ENCODE measurements around the gene PSPC1.
"Not testable (repeated sequence)": the region's sequence is repeated elsewhere in the genome, so short reads cannot be mapped to it uniquely, and the experiment has no call there.

PSPC1 gene

DNA sequence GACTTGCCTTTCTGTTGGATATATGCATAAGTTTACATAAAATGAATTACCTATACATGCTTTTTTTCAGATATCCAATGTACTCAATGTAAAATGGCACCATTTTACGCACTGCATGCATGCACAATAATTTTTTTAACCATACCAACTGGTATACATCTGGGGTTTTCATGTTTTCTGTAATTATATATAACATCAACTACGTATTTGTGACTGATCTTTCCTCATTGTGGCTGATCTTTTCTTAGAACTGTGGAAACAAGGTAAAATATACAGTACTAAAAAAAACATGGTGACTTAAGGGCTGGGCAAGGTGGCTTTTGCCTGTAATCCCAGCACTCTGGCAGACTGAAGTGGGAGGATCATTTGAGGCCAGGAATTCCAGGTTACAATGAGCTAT, 18.5 kb downstream of the PSPC1 start:
- no peak for DNase-seq (ENCODE audit: low read depth)

DNA sequence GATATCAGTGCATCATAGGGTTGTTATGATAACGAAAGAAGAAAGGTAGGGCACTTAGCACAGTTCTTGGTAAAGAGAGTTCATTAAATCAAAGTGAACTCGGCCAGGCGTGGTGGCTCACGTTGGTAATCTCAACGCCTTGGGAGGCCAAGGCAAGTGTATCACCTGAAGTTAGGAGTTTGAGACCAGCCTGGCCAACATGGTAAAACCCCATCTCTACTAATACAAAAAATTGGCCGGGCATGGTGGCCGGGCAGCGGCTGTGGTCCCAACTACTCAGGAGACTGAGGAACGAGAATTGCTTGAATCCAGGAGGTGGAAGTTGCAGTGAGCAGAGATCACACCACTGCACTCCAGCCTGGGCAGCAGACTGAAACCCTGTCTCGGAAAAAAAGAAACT, 19.1 kb downstream of the PSPC1 start:
- no peak for DNase-seq (ENCODE audit: low read depth)

DNA sequence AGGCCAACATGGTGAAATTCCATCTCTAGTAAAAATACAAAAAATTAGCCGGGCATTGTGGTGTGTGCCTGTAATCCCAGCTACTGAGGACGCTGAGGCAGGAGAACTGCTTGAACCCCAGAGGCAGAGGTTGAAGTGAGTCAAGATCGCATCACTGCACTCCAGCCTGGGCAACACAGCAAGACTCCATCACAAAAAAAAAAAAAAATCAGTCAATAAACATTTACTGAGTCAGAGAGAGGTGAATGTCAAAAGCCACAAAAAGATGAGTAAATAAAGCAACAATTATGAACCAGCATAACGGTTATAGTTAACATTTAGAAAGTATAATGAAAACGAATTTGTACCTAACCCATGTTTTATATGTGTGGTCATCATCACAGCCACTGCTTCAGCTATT, 23.1 kb downstream of the PSPC1 start:
- DNase-seq (ENCODE audit: low read depth): no peak

DNA sequence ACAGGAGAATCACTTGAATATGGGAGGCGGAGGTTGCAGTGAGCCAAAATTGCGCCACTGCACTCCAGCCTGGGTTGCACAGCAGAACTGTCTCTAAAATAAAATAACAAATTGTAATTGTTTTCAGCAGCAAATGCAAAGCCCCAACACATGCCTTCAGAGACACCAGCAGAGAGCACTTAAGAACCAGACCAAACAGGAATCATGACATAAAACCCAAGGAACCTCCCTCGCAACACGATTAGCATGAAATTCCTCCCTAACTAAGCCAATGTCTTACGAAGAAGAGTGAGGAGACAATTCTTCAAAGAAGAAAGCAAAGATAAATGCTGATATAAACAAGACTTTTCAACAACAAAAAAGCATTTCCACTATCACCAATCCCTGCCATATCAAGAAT, 40.1 kb downstream of the PSPC1 start:
- no peak for DNase-seq (ENCODE audit: low read depth)

DNA sequence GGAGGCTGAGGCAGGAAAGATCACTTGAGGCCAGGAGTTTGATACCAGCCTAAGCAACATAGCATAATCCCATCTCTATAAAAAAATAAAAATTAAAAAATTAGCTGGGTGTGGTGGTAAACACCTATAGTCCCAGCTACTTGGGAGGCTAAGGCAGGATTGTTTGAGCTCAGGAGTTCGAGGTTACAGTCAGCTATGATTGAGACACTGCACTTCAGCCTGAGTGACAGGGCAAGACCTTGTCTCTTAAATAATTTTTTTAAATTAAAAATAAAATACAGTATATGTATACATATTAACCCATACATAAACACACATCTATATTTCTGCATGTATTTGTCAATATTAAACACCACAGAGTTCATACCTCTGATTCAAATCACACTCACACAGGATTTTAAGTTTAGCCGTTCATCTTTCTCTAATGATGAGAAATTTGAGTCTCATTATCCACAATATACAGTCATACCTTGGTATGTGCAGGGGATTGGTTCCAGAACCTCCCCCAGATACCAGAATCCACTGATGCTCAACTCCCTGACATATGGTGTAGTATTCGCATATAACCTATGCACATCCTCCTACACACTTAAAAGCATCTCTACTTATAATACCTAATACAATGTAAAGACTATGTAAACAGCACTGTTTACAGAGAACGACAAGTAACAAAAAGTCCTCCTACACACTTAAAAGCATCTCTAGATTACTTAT, 44.7 kb downstream of the PSPC1 start:
- DNase-seq (ENCODE audit: low read depth): peak; percentile 11

DNA sequence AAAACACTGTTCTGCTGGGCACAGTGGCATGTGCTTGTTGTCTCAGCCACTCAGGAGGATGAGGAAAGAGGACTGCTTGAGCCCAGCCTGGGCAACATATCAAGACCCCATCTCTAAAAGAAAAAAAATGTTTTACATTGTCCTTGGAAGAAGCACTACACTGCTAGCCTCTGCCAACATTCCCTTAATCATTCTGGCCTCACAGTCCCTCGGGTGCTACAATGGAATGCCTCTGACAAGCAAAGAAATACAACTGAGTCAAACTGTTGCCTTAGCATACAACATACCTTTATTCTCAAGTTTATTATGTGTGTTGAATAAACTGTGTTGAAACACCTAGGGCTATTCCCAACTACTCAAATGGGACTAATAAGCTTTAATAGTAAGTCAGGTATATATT, 56.1 kb downstream of the PSPC1 start:
- DNase-seq (ENCODE audit: low read depth): no peak

DNA sequence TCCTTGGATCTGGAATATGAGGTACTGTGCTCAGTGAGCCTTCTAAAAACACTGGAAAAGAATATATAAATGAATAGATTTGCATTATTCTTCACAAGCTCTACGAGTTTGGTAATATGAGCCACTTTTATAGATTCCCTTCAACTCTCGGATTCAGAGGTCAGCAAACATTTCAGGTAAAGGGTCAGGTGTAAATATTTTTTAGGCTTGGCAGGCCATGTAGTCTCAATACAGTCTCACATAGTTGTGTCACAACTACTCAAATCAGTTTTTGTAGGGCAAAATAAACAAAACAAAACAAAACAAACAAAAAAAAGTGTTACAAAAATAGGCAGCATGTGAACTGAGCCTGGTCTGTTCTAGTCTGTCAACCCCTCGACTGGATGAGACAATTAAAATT, 57.4 kb downstream of the PSPC1 start:
- DNase-seq (ENCODE audit: low read depth): no peak

DNA sequence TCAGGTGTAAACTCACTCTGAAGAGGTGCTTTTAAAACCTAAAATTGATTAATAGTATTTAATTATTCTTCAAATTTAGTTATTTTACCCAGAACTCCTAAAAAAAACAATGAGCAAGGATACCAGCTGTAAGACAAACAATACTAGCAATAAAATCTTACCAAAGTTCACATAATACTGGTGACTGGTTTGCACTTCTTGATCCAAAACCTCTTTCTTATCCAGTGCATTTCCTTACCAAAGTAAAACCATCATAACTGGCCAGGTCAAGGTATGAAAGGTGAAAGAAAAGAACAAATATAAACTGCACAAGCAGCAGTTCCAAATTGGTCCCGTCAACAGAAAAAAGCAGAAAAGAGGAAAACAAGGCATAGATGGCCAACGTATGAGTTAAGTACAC, 62.7 kb downstream of the PSPC1 start:
- no peak for DNase-seq (ENCODE audit: low read depth)

DNA sequence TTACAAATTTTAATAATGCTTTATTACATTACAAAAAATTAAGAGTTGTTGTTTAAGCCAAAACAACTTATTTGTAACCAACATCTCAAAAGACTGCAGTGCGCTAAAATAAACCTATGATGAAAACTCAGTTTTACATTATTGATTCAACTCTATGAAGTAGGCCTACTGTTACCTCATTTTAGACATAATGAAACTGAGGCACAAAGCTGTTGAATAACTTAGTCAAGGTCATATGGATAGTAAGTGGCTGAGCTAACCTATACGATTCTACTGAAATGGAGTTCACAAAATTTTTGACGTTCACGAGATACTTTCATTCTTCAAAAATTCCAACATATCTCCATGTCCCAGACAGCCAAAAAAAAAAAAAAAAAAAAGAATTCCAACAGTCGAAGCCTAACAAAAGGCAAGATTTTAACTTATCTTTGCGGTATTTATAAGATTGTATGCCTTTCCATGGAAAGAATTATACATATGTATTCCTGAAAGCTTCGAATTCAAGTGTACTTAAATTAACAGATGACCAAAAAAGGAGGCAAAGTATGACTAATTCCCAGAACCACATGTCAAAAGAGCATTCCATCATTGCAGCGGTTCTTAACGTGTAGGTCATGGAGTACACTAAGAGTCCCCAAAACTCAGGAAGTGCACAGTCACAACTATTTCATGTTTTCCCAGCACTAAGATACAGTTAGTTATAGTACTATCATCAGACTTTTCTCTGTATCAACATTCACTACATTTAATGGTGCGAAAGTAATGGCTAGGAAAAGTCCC, 69.4 kb downstream of the PSPC1 start:
- peak; percentile 77 for DNase-seq (ENCODE audit: low read depth)

DNA sequence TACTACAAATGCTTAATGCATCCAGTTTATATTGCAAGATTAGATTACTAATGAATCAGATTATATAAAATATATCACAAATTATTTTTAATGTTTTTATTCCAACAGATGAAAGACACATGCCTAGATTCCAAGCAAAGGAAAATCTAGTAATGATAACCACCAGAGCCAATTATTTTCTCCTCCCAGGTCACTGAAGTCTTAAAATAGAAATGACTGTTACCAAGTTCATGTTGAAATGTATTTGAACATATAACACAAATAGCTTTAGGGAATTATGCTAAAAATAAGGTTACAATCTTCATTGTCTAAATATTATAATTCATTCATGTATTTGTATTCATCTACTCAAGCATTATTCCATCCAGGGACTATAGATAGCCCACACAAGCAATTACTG, 73.0 kb downstream of the PSPC1 start:
- DNase-seq (ENCODE audit: low read depth): not testable (repeated sequence)

DNA sequence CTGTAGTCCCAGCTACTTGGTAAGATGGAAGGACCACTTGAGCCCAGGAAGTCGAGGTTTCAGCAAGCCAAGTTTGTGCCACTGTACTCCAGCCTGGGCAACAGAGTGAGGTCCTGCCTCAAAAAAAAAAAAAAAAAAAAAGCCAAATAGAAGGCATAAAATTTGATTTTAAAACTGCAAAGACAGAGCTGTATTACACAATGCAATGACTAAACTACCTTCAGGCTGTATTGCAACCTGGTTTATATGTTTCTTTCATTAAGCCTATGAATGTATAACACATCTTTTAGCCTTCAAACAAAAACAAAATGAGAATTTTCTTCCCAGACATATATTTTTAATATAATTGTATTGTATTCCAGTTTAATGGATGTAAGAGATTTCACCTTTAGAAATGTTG, 73.7 kb downstream of the PSPC1 start:
- DNase-seq (ENCODE audit: low read depth): not testable (repeated sequence)

DNA sequence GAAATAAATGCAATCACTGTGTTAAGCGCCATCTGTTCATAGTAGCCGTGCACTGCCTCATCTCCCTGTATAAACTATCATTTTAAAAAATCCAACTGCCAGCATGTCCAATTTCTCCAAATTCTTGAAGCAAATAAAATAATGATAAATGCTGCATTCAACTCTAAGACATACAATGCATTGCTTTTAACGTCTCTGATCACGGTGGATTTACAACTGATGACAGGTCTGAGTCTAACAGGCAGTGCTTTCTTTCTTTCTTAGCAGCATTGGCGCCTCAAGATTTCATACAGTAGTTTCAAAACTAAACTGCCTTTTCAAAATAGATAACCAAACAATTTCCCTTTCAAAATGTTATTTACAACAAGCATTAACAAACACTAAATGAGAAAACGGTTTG, 78.5 kb downstream of the PSPC1 start:
- DNase-seq (ENCODE audit: low read depth): not testable (repeated sequence)

DNA sequence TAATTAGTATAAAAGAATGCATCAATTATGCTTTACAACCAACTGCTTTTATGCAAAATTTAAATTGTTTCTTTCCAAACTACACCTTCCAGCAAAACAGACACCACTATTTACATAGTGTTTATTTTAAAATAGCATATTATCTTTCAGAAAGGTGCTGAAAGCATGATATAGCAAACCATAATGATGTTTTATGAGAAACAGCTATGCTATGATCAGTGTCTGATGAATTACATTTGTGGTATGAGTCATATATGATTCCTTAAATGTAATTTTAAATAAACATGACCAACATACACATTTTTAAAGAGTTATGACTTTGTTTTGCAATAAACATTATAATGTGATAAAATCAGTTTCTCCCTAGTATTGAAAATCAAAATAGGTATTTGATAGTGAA, 81.1 kb downstream of the PSPC1 start:
- DNase-seq (ENCODE audit: low read depth): not testable (repeated sequence)

DNA sequence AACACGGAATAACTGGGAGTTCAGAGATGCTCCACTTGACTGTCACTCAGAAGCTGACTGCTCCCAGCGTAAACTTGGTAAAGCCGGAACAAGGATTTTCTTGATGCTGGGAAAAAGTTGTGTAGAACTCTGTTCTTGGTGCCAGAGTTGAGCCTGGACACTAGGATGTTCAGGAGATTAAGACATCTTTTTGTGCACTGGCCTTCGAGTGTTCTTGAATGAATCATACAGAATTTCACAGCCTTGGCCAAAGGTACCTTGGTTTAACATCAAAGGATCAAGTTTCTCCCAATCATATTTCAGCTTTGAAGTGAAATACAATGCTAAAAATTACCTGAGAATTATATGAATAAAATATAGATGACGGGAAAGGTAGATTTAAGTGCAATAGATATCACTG, 81.8 kb downstream of the PSPC1 start:
- DNase-seq (ENCODE audit: low read depth): not testable (repeated sequence)

DNA sequence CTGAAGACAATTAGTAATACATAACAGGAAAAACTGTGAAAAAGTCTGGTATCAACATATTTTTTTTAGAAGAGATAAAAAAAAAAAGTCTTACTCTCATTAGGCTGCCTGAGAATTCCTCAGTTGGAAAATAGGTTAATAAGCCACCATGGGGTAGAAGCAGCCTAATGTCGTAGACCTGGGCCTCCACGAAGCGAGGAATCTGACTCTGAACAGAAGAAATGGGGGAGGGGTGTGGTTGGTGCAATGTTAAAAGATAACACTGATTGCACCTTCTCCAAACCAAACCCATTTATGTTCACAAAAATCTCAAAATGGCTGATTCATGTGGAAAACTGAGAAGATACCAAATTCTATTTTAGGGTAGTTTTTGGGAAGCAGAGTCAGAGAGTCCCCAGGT, 86.9 kb downstream of the PSPC1 start:
- no peak for DNase-seq (ENCODE audit: low read depth)

DNA sequence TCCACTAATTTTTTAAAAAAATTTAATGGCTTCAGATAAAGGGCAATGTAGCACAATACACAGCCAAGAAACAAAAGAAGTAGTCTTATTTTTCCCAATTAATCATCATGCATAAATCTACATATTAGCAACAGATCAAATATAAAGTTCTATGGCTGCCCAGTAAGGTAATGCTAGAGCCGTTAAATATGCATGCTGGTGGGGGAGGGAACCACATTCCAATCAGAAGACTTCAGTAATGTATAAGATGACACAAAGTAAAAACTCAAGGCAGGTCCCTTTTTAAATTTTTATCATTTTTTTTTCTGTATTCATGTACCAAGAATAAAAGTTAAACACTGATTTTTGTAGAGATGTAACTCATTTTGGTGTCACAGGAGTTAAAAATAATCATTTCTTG, 87.3 kb downstream of the PSPC1 start:
- no peak for DNase-seq (ENCODE audit: low read depth)

DNA sequence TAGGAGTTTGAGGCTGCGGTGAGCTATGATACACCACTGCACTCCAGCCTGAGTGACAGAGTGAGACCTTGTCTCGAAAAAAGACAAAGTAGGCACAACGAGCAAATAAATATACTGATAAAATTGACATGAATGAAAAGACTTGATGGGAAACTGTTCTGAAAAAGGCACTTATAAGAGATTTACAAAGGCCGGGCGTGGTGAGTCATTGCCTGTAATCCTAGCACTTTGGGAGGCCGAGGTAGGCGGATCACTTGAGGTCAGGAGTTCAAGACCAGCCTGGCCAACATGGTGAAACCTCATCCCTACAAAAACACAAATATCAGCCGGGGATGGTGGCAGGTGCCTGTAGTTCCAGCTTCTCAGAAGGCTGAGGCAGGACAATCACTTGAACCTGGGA, 91.3 kb downstream of the PSPC1 start:
- not testable (repeated sequence) for DNase-seq (ENCODE audit: low read depth)

DNA sequence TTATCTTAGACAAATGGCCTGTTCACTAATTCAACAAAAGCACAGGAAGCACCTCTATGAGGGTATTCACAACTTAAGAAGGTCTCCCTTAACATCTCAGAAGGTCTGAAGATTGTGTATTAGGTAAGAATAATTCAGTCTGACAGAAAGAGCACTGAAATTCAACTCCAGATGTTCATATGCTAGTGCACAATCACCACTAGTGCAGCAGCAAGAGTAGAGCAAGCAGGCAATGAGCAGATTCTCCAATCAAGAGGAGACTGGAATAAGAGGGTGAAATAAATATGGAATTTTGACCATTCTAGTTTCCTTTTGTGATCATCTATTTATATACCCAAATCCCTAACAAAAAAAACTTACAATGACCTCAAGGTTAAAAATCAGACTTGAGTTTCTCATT, 97.3 kb downstream of the PSPC1 start:
- no peak for DNase-seq (ENCODE audit: low read depth)

DNA sequence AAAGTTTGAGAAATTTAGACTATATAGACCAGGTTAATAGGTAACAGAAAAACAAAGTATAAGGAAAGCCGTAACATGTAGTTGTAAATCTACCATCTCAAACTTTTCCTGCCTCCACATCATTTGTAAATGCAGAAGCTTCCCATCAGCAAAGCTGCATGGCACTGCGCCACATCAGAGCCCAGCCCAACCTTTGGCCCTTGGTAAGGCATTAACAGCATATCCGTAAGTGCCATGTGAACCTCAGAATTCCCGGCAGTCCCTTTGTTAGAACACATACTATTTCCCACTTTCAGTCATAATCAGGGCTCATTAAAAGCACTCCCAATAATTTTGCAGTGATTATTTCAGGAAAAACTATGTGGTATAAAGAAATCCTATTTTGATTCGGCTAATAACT, 97.7 kb downstream of the PSPC1 start:
- DNase-seq (ENCODE audit: low read depth): no peak

DNA sequence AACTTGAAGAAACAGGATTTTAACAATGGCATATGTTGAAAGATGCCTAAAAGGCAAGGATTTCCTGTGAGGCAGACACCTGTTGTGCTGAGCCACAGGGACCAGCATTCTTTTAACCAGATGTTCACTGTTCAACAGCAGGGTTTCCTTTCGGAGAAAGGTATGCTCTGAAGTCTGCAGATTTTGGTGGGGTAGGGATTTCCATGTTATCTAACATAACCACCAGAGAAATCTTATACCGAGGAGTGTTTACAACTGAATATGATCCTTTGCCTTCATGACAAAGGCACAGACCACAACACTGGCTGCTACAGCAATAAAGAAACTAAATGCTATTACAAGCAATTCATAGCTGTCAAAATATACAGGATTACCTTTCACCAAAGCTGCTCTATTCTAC, 101.2 kb downstream of the PSPC1 start:
- no peak for DNase-seq (ENCODE audit: low read depth)

DNA sequence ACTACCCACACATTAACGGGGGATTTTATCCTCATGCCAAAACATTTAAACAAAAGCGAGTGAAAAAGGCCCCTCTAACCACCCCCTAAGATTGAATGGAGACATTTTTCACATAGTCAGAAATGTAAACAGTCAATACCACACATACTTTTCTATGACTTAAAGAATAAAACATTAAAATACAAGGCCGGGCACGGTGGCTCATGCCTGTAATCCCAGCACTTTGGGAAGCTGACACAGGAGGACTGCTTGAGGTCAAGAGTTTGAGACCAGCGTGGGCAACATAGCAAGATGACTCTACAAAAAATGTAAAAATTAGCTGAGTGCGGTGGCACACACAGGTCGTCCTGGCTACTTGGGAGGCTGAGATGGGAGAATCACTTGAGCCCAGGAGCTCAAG, 102.0 kb downstream of the PSPC1 start:
- peak; percentile 50 for DNase-seq (ENCODE audit: low read depth)

DNA sequence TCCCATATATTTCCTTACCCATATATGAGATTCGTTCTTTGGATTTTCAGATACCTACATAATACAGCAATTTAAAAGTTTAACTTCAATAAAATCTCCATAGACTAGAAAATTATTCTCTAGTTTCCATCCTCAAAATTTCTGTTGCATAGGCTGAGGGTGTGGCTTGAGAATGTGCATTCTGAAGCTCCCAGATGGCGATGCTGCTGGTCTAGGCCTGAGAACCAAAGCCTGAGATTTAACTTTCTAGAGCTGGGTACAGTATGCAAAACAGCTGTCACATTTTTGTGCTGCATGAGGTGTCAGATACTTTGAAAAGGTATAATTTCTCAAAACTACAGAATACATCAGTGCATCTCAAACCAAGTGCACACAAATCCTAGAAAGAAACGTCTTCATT, 106.6 kb downstream of the PSPC1 start:
- DNase-seq (ENCODE audit: low read depth): no peak

DNA sequence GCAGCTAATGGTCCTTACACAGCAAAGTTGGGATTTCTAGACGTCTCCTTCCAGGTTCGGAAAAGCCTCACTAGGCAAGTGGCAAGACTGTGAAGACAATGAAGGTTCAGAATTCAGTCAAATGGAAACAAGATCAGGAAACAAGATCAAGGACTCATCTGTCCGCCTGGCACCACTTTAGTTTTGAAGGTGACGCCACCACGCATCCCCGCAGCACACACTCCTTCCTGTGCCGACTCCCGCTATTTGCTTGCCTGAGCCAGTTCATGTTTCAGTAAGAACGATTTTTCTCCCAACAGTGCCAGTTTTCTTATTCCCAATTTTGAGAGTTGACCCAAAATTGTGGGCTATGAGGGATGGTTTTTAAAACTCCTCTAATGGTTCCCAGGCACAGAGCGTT, 107.8 kb downstream of the PSPC1 start:
- no peak for DNase-seq (ENCODE audit: low read depth)

Measured in non-pigmented ciliary epithelial cell (primary cell).